A204.1 (cell line): ENCODE measurements around the gene KRTAP10-5.

ENCODE experiments used
- FAIRE-seq: peaks from 2 replicates; lab custom pipeline; 2012; peaks lifted over from hg19 to GRCh38; lab: Jason Lieb, UNC

The KRTAP10-5 gene

GRCh38 chr21:44529503-44530125 lies 50.8 kb downstream of the KRTAP10-5 start:
- FAIRE-seq, result no peak
